Nephron (organoid): ENCODE data around the gene TLCD1.
A peak's percentile ranks its signal among the peaks of the same experiment; 100 is the strongest.

ENCODE experiments used
- H3K27ac Mint-ChIP-seq, 3 experiments: 2 replicates each; pipeline ENCODE4 v1.8.0; 2020; ENCODE audit warnings: mixed read lengths in 3 of 3, mild to moderate bottlenecking in 2 of 3, moderate library complexity in 1 of 3
- H3K27me3 Mint-ChIP-seq: 2 replicates; pipeline ENCODE4 v1.8.0; 2021; ENCODE audit warnings: low read depth, mild to moderate bottlenecking, moderate library complexity, mixed read lengths
- H3K36me3 Mint-ChIP-seq: 2 replicates; pipeline ENCODE4 v1.8.0; 2020; ENCODE audit warnings: low read depth, mixed read lengths
- H3K4me1 Mint-ChIP-seq: 2 replicates; pipeline ENCODE4 v1.8.0; 2020; ENCODE audit warnings: mixed read lengths
- H3K4me3 Mint-ChIP-seq, 3 experiments: 2 replicates each; pipeline ENCODE4 v1.8.0; 2020; ENCODE audit warnings: mild to moderate bottlenecking in 3 of 3, mixed read lengths in 3 of 3, moderate library complexity in 2 of 3
- H3K9me3 Mint-ChIP-seq: 2 replicates; pipeline ENCODE4 v1.8.0; 2020; ENCODE audit warnings: mixed read lengths
- CTCF ChIP-seq, 3 experiments: fragments of 200-600 bp; sonication (generic); IDR thresholded peaks; one replicate each; pipeline ENCODE4 v1.5.0; 2021; ENCODE audit warnings: antibody characterized with exemption in 3 of 3; ENCODE audit not compliant: unreplicated experiment in 3 of 3

The TLCD1 gene

GRCh38 chr17:28763137-28763799 lies 37.2 kb upstream of the TLCD1 start:
- no peak overlapping the region for H3K4me3 Mint-ChIP-seq
- TF ChIP-seq CTCF (IDR thresholded peaks at IDR 0.05; ENCODE audit: unreplicated experiment in 3 of 3) = no peak
- H3K27me3 Mint-ChIP-seq = no peaks in the 10 kb centered on the region
- peaks cover 5% of the 10 kb centered on the region for H3K4me1 Mint-ChIP-seq
- peaks cover 33% of the 10 kb centered on the region for H3K36me3 Mint-ChIP-seq
- H3K27ac Mint-ChIP-seq = no peak overlapping the region
- no peaks in the 10 kb centered on the region for H3K9me3 Mint-ChIP-seq

GRCh38 chr17:28760601-28761562 lies 34.8 kb upstream of the TLCD1 start:
- peak overlapping the region in 1 of 3 experiments; percentile 46 for H3K27ac Mint-ChIP-seq
- no peak overlapping the region for H3K4me3 Mint-ChIP-seq
- peaks cover 5% of the 10 kb centered on the region for H3K4me1 Mint-ChIP-seq
- peaks cover 54% of the 10 kb centered on the region for H3K36me3 Mint-ChIP-seq
- H3K27me3 Mint-ChIP-seq = no peaks in the 10 kb centered on the region
- no peak for TF ChIP-seq CTCF (IDR thresholded peaks at IDR 0.05; ENCODE audit: unreplicated experiment in 3 of 3)
- H3K9me3 Mint-ChIP-seq = no peaks in the 10 kb centered on the region

- Mint-ChIP-seq H3K4me1 (peaks cover 5% of the 10 kb centered on the region), H3K27me3 (no peaks in the 10 kb centered on the region), H3K9me3 (no peaks in the 10 kb centered on the region), H3K4me3 (no peak overlapping the region), H3K36me3 (peaks cover 49% of the 10 kb centered on the region), H3K27ac (no peak overlapping the region)
- no peak for TF ChIP-seq CTCF (IDR thresholded peaks at IDR 0.05; ENCODE audit: unreplicated experiment in 3 of 3)
Measured at GRCh38 chr17:28759256-28759865, 33.3 kb upstream of the TLCD1 start.

- H3K4me1 Mint-ChIP-seq = no peaks in the 10 kb centered on the region
- H3K27me3 Mint-ChIP-seq = no peaks in the 10 kb centered on the region
- peaks cover 45% of the 10 kb centered on the region for H3K36me3 Mint-ChIP-seq
- no peaks in the 10 kb centered on the region for H3K9me3 Mint-ChIP-seq
- no peak for TF ChIP-seq CTCF (IDR thresholded peaks at IDR 0.05; ENCODE audit: unreplicated experiment in 3 of 3)
- H3K27ac Mint-ChIP-seq = no peak overlapping the region
- H3K4me3 Mint-ChIP-seq = no peak overlapping the region
Measured at GRCh38 chr17:28758411-28759121, 32.5 kb upstream of the TLCD1 start.

GRCh38 chr17:28756049-28756804 lies 30.2 kb upstream of the TLCD1 start:
- Mint-ChIP-seq H3K27ac (peak overlapping the region in 1 of 3 experiments; percentile 59), H3K27me3 (no peaks in the 10 kb centered on the region), H3K4me1 (no peaks in the 10 kb centered on the region), H3K36me3 (peaks cover 50% of the 10 kb centered on the region), H3K4me3 (no peak overlapping the region), H3K9me3 (no peaks in the 10 kb centered on the region)
- TF ChIP-seq CTCF (IDR thresholded peaks at IDR 0.05; ENCODE audit: unreplicated experiment in 3 of 3) = no peak
